ENCODE results near the gene QSOX1.
A peak's percentile ranks its signal among the peaks of the same experiment; 100 is the strongest.
"Not testable (repeated sequence)": the region's sequence is repeated elsewhere in the genome, so short reads cannot be mapped to it uniquely, and the experiment has no call there.

Gene QSOX1

DNA sequence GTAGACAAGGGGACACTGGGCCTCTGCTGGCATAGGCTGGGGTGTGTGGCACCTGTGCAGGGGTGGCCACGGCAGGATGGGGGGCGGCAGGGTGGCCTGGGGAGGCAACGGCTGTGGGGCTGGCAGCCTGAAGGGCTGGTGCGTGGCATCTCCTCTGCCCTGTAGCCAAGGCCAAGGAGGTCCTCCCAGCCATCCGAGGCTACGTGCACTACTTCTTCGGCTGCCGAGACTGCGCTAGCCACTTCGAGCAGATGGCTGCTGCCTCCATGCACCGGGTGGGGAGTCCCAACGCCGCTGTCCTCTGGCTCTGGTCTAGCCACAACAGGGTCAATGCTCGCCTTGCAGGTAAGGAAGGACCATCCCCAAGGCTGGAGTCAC lies 39.4 kb downstream of the QSOX1 start:
- DNase-seq = no peak

DNA sequence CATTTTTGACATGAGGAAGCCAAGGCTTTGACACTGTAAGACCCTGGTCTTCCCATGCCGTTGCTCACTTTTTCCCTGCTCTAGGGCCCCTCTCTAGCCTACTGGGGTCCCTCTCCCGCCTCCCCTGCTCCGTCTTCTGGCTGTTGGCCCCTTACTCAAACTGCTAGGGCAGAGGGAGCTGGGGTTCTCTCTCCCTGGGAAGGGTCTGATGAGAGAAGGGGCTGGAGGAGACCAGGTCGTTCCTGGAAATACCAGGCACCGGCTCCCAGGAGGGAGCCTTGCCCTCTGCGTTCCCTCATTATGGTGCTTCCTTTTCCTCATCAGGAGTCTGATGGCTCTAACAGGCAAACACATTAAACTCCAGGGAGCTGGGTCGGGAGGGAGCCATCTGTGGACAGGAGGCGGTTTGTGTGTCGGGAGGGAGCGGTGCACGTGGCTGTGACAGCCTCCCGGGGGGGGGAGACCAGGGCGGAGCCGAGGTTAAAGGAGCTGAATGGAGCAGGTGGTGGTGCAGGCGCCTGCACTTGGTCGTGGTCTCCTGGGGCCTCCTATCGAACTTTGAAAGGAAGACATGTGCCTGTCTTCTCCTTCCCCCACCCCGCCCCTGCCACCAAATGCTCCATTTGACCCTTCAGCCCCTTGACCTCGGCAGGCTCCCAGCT lies 40.0 kb downstream of the QSOX1 start:
- no peak for DNase-seq

DNA sequence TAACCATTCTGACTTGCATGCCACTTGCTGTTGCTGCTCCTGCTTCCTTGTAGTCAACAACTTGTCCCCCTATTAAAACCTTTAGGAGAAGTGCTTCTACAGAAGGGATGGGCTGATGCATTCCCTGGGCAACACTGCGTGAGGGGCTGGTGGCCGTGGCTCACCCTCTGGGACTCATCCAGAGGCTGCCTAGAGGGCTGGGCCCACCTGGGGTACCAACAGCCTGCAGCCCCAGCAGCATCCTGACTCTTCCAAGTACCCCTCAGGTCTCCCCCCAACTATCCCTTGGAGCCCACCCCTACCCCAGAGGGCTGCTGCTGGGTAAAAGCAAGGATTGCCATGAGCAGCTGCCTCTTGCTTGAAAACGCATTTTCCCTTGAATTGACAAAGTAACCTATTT lies 40.7 kb downstream of the QSOX1 start:
- DNase-seq = no peak

DNA sequence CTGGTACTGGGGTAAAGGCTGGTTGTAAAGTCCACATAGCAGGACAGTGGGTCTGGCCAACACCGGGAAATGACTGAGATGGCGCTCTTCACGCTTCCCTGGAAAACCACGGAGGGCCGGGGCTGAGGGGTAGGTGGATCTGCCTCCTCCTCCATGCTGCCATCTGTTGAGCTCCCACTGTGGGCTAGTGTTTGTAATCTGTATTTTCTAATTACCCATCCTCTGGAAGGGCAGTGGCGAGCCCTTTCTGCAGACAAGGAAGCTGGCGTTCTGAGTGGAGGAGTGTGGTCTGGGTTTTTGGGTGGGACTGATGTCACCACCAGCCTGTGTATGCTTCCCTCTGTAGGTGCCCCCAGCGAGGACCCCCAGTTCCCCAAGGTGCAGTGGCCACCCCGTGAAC lies 41.2 kb downstream of the QSOX1 start:
- no peak for DNase-seq

- DNase-seq = no peak
Measured at GRCh38 chr1:180196436-180197003, 41.9 kb downstream of the QSOX1 start.

GRCh38 chr1:180197231-180197630 lies 42.6 kb downstream of the QSOX1 start:
- DNase-seq = no peak

DNA sequence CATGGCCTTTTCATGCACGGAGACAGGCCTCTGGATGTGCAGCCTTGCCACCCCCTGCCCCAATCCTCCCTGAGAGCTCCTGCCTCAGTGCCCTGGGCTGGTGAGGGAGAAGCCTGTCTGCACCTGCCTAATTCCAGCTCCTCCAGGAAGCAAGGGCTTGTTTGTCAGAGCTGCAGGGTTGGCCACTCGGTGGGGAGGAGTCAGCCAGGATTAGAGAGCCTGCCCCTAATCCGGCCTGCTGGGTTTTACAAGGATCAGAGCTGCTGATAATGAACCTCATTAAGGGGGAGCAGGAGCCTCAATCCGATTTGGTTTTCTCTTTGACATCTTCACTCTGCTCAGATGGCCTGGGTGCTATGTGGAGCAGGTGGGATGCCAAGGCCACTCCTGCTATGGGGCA lies 43.5 kb downstream of the QSOX1 start:
- no peak for DNase-seq

- DNase-seq = no peak
Measured at GRCh38 chr1:180198611-180199010, 43.9 kb downstream of the QSOX1 start.

DNA sequence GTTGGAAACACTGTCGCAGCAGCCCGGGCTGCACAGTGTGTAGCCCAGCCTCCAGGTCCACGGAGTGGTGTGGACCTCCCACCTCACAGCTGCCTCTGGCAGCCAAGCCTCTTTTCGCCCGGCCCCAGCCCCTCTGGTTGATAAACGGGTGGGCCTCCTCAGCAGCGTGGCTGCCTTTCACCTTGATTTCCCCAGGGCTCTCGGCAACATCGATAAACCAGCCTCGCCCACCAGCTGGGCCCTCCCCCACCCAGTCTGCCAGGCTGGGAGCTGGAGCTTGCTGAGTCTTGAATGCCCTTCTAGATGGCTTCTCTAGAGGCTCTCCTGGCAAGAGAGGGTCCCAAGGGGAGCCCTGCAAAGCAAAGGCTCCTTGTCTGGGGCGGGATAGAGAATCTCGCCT lies 44.3 kb downstream of the QSOX1 start:
- no peak for DNase-seq

- no peak for DNase-seq
Measured at GRCh38 chr1:180201451-180202200, 47.0 kb downstream of the QSOX1 start.

DNA sequence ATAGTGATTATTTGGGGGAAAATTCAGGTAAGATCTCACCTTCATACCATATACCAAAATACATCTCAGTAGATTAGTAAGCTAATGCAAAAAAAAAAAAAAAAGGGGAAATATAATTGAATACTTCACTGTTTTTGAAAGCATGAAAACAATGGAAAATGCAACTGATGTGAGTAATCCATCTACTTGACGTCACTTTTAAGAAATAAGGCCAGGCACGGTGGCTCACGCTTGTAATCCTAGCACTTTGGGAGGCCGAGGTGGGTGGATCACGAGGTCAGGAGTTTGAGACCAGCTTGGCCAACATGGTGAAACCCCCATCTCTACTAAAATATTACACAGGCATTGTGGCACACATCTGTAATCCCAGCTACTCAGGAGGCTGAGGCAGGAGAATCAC lies 47.9 kb downstream of the QSOX1 start:
- DNase-seq = not testable (repeated sequence)

DNA sequence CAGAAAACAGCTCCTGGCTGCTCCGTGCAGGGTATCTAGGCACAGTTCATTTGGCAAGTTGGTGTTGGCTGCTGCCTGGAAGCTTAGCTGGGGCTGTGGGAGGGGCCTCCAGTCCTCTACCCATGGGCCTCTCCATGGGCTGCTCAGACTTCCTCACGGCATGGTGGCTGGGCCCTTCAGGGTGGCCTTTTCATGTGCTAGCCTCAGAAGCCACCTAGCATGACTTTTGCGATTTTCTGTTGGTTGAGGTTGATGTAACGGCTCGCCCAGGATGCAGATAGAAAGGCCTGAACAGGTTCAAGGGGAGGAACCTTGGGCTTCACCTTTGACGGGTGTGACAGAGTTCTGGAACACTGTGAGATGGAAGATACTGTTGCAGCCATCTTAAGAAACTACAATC lies 49.6 kb downstream of the QSOX1 start:
- DNase-seq = no peak

GRCh38 chr1:180206581-180206980 lies 51.9 kb downstream of the QSOX1 start:
- no peak for DNase-seq

DNA sequence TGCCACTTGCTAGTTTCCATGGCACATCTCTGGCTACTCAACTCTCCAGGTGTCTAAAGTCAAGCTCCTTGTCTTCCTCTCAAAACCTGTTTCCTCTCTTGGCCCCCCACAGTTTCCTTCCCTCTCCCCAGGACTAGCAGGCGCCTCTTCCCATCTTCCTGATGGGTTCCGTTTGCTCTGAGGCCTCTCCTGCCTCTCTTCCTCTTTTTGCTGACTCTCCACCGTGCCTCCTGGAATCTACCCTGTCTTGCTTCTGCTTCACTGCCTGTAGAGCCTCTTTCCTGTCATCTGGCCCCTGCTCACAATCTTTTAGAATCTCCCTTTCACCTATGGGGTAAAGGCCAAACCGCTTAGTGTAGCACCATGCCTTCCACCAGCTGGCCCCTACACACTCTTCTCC lies 53.6 kb downstream of the QSOX1 start:
- DNase-seq = no peak

DNA sequence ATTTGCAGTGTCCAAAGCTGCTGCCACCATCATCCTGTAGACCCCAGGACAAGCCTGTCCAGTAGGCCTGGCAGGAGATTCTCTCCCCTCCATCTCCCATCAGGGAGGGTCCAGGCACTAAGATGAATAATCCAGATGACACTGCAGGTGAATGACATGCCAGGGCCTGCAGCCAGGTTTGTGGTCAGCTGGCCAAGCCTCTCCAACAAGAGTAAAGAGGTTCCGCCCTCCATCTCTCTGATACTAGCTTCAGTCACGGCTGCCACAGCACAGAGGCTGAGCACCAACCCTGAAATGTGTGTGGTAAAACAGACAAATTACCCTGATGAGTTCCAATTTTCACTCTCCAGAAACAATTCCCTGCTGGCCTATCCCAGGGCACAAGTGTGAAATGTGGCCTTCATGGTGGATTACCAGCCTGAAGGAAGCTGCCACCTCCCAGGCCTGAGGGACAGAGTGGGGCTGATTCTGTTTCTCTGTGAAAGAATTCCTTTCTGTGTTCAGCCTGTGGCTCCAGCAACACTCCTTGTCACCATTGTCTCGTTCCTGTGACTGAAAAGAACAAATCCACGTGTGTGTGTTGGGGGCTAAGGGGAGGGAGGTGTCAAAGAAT lies 55.4 kb downstream of the QSOX1 start:
- DNase-seq = no peak

- DNase-seq = no peak
Measured at GRCh38 chr1:180211156-180211859, 56.6 kb downstream of the QSOX1 start.

DNA sequence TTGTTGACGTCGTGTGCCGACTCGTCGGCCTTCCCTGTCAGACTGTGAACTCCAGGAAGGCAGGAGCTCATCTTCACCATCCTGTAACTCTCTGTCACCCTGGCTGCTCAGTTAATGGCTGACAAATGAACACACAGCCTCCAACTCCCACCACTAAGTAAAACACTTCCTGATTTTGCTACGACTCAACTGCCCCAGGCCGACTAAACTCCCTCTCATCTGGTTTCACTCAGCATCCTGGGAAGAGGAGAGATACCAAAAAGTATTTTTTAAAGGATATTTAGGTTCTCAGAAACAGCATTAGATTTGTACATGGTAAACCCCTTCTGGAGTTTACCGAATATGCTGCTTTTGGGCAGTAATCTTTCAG lies 57.2 kb downstream of the QSOX1 start:
- no peak for DNase-seq

DNA sequence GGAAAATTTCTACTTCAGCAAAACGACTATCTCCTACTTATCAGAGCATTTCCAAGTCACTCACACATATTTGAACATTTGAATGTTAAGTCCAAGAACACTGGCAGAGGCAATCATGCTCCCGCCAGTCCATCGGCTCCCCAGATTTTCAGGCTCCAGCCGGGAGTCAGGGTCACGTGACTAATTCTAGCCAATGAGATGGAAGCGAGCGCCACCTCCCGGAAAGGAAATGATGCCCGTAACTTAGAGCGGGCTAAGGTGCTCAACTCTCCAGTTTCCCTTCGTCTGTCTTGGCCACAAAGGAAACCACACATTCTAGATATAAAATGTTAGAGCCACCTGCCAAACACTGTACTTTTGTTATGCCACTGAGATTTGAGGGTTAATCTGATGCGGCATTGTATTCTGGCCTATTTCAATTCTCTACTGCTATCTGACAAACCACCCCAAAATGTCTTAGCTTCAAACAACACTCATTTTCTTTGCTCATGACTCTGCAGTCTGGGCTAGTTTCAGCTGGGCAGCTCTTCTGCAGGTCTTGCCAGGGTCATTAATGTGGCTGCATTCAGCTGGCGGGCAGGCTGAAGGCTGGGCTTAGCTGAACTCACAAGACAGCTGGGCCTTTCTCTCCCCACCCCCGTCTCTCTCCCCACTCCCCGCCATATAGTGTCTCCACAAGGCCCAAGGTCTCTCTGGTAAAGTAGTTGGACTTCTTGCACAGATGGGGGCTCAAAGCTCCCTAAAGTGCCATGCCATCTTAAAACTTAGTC lies 58.9 kb downstream of the QSOX1 start:
- peak; percentile 68 for DNase-seq

- DNase-seq = no peak
Measured at GRCh38 chr1:180215856-180216625, 61.4 kb downstream of the QSOX1 start.

GRCh38 chr1:180217006-180217405 lies 62.3 kb downstream of the QSOX1 start:
- no peak for DNase-seq

- DNase-seq = no peak
Measured at GRCh38 chr1:180218806-180219765, 64.4 kb downstream of the QSOX1 start.
